ENCODE data around the gene FNIP2.
A peak's percentile ranks its signal among the peaks of the same experiment; 100 is the strongest.
"Not testable (repeated sequence)": the region's sequence is repeated elsewhere in the genome, so short reads cannot be mapped to it uniquely, and the experiment has no call there.

Gene FNIP2

DNA sequence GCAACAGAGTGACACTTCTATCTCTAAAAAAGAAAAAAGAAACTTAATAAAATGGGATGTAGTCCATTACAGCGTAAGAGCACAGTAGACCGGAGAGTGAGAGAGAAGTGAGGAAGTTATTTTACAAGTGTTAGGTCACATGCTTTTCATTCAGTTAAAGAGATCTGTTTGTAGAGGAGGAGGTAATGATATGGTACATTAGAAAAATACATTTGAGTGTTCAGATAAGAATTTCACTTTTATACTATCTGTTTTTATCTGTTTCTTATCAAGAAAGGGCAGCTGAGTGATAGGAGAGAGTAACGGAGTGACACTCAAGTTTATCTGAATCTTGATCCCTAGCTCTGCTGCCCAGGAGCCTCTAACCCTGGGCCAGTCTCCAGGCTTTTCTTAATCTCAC, 38.9 kb downstream of the FNIP2 start:
- no peaks in the 10 kb centered on the region for H3K36me3 ChIP-seq (ENCODE audit: insufficient read depth, low read length)
- no peak overlapping the region for H2AFZ ChIP-seq (ENCODE audit: low read length, unreplicated experiment)
- peaks cover 26% of the 10 kb centered on the region for H3K4me1 ChIP-seq (ENCODE audit: control insufficient read depth, insufficient read depth, low read length, unreplicated experiment)
- H3K27me3 ChIP-seq (ENCODE audit: insufficient read depth, low read length) = no peaks in the 10 kb centered on the region
- peaks cover 26% of the 10 kb centered on the region for H3K79me2 ChIP-seq (ENCODE audit: control insufficient read depth, insufficient read depth, low read length, unreplicated experiment)
- no peak overlapping the region for H3K27ac ChIP-seq (ENCODE audit: low read depth, low read length)
- no peak overlapping the region for H3K4me3 ChIP-seq (ENCODE audit: low read depth, low read length)

DNA sequence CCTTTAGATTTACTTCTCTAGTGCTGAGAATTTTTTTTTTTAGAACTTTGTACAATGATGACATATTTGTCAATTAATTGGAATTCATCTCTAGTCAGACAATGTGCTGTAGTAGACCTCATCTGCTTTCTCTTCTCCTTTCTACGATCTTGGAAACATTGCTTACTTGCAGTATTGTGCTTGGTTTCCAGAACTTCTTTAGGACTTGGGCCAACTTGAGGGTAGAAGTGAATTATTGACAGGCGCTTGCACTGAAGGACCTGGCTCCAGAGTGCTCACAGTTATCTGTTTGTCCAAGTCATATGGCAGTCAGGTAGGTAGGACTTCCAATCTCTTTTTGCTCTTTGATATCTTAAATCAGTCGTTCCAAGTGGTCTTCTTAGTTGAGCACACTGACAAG, 39.6 kb downstream of the FNIP2 start:
- Histone ChIP-seq H3K4me3 (ENCODE audit: low read depth, low read length) (no peak overlapping the region), H3K36me3 (ENCODE audit: insufficient read depth, low read length) (no peaks in the 10 kb centered on the region), H3K27ac (ENCODE audit: low read depth, low read length) (no peak overlapping the region), H2AFZ (ENCODE audit: low read length, unreplicated experiment) (no peak overlapping the region), H3K27me3 (ENCODE audit: insufficient read depth, low read length) (no peaks in the 10 kb centered on the region), H3K79me2 (ENCODE audit: control insufficient read depth, insufficient read depth, low read length, unreplicated experiment) (peaks cover 27% of the 10 kb centered on the region), H3K4me1 (ENCODE audit: control insufficient read depth, insufficient read depth, low read length, unreplicated experiment) (peaks cover 26% of the 10 kb centered on the region)

- peak overlapping the region; percentile 90 for H3K27ac ChIP-seq (ENCODE audit: low read depth, low read length)
- not testable (repeated sequence) for H3K27me3 ChIP-seq (ENCODE audit: insufficient read depth, low read length); H2AFZ ChIP-seq (ENCODE audit: low read length, unreplicated experiment); H3K36me3 ChIP-seq (ENCODE audit: insufficient read depth, low read length)
- peak overlapping the region; percentile 54; the same call in 1 of the 2 replicates for H3K4me3 ChIP-seq (ENCODE audit: low read depth, low read length)
- peaks cover 30% of the 10 kb centered on the region for H3K79me2 ChIP-seq (ENCODE audit: control insufficient read depth, insufficient read depth, low read length, unreplicated experiment)
- H3K4me1 ChIP-seq (ENCODE audit: control insufficient read depth, insufficient read depth, low read length, unreplicated experiment) = peaks cover 26% of the 10 kb centered on the region
Observed at GRCh38 chr4:158809208-158809607, 40.4 kb downstream of the FNIP2 start.

DNA sequence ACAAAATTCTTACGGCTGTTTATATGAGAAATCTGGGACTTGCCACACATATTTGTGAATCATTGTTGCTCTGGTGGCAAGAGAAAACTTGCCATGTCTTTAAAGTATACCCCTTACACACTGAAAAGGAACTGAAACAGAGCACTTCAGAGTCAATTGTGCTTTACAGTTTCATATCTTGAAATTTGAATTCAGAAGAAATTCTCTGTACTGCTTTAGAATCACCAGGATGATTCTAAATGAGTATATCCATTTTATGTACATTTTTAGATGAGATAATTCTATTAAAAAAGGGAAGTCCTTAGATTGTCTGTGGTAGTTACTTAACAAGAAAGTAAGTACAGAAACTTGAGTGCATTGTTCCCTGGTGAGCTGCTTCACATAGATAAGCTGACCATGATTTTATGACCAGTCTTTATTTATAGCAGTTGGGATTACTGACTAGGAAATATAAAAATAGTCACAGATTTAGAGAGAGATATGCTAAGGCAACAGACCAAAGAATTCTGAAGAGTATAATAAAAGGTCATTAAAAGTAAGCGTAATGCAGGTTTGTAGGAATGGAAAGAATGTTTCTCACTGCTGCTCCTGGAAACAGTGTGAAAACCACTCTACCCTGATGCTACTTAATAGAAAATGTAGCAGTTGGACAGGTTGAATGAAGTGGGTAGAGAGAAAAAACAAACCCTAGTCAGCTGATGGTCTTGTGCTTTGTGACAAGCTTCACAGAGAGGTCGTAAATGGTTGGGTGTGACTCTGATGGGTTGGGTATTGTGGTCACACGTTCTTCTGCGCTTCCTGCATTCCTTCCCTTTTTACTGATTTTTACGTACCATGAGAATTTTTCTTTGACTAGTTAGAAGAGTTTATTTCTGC, 41.0 kb downstream of the FNIP2 start:
- H3K36me3 ChIP-seq (ENCODE audit: insufficient read depth, low read length) = no peaks in the 10 kb centered on the region
- no peaks in the 10 kb centered on the region for H3K27me3 ChIP-seq (ENCODE audit: insufficient read depth, low read length)
- H3K4me3 ChIP-seq (ENCODE audit: low read depth, low read length) = peak overlapping the region; percentile 54
- no peak overlapping the region for H2AFZ ChIP-seq (ENCODE audit: low read length, unreplicated experiment)
- H3K27ac ChIP-seq (ENCODE audit: low read depth, low read length) = peak overlapping the region; percentile 90
- H3K4me1 ChIP-seq (ENCODE audit: control insufficient read depth, insufficient read depth, low read length, unreplicated experiment) = peaks cover 28% of the 10 kb centered on the region
- H3K79me2 ChIP-seq (ENCODE audit: control insufficient read depth, insufficient read depth, low read length, unreplicated experiment) = peaks cover 31% of the 10 kb centered on the region

GRCh38 chr4:158810487-158811215, 41.8 kb downstream of the FNIP2 start:
- Histone ChIP-seq H3K79me2 (ENCODE audit: control insufficient read depth, insufficient read depth, low read length, unreplicated experiment) (peaks cover 34% of the 10 kb centered on the region), H3K4me1 (ENCODE audit: control insufficient read depth, insufficient read depth, low read length, unreplicated experiment) (peaks cover 29% of the 10 kb centered on the region), H2AFZ (ENCODE audit: low read length, unreplicated experiment) (no peak overlapping the region), H3K27me3 (ENCODE audit: insufficient read depth, low read length) (no peaks in the 10 kb centered on the region), H3K4me3 (ENCODE audit: low read depth, low read length) (peak overlapping the region; percentile 54), H3K36me3 (ENCODE audit: insufficient read depth, low read length) (no peaks in the 10 kb centered on the region), H3K27ac (ENCODE audit: low read depth, low read length) (peak overlapping the region; percentile 90)

- H3K4me1 ChIP-seq (ENCODE audit: control insufficient read depth, insufficient read depth, low read length, unreplicated experiment) = peaks cover 29% of the 10 kb centered on the region
- no peaks in the 10 kb centered on the region for H3K27me3 ChIP-seq (ENCODE audit: insufficient read depth, low read length)
- no peaks in the 10 kb centered on the region for H3K36me3 ChIP-seq (ENCODE audit: insufficient read depth, low read length)
- no peak overlapping the region for H3K4me3 ChIP-seq (ENCODE audit: low read depth, low read length)
- H2AFZ ChIP-seq (ENCODE audit: low read length, unreplicated experiment) = no peak overlapping the region
- H3K79me2 ChIP-seq (ENCODE audit: control insufficient read depth, insufficient read depth, low read length, unreplicated experiment) = peaks cover 32% of the 10 kb centered on the region
- peak overlapping the region; percentile 90 for H3K27ac ChIP-seq (ENCODE audit: low read depth, low read length)
Observed at GRCh38 chr4:158811216-158811540, 42.4 kb downstream of the FNIP2 start.

- Histone ChIP-seq H2AFZ (ENCODE audit: low read length, unreplicated experiment) (no peak overlapping the region), H3K27me3 (ENCODE audit: insufficient read depth, low read length) (no peaks in the 10 kb centered on the region), H3K4me1 (ENCODE audit: control insufficient read depth, insufficient read depth, low read length, unreplicated experiment) (peaks cover 29% of the 10 kb centered on the region), H3K36me3 (ENCODE audit: insufficient read depth, low read length) (no peaks in the 10 kb centered on the region), H3K27ac (ENCODE audit: low read depth, low read length) (peak overlapping the region; percentile 90; the same call in 1 of the 2 replicates), H3K4me3 (ENCODE audit: low read depth, low read length) (no peak overlapping the region), H3K79me2 (ENCODE audit: control insufficient read depth, insufficient read depth, low read length, unreplicated experiment) (peaks cover 32% of the 10 kb centered on the region)
Observed at GRCh38 chr4:158811704-158812103, 42.9 kb downstream of the FNIP2 start.

DNA sequence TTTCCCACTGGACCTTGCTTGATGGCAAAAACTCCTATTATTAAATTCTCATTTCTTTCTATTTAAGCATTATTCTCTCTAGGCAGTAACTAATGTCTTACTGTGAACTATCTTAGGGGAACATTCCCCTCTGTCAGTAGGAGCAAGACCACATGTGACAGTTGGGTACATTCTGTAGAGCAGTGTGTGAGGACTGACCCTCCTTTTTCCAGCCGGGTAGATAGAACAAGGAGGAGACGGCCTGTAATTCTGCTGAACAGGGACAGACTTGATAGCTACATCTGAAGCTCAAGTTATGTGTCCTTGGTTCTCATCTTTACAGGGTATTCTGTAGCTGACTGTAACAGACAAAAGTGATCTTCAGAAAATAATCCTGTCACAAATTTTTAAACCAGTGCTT, 43.3 kb downstream of the FNIP2 start:
- Histone ChIP-seq H3K36me3 (ENCODE audit: insufficient read depth, low read length) (no peaks in the 10 kb centered on the region), H2AFZ (ENCODE audit: low read length, unreplicated experiment) (no peak overlapping the region), H3K4me1 (ENCODE audit: control insufficient read depth, insufficient read depth, low read length, unreplicated experiment) (peaks cover 29% of the 10 kb centered on the region), H3K27me3 (ENCODE audit: insufficient read depth, low read length) (no peaks in the 10 kb centered on the region), H3K27ac (ENCODE audit: low read depth, low read length) (no peak overlapping the region), H3K4me3 (ENCODE audit: low read depth, low read length) (no peak overlapping the region), H3K79me2 (ENCODE audit: control insufficient read depth, insufficient read depth, low read length, unreplicated experiment) (peaks cover 32% of the 10 kb centered on the region)

DNA sequence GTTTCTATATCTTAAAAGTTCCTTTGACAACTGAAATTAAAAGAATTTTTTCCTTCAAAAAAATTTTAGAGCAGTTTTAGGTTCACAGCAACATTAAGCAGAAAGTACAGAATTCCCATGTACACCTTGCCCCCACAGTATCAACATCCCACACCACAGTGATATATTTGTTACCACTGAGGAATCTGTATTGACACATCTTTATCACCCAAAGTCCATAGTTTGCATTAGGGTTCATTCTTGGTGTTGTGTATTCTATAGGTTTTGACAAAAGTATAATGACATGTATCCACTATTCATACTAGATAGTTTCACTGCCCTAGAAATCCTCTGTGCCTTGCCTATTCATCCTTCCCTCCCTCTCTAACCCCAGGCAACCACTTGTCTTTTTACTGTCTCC, 43.7 kb downstream of the FNIP2 start:
- Histone ChIP-seq H3K27me3 (ENCODE audit: insufficient read depth, low read length) (no peaks in the 10 kb centered on the region), H3K4me3 (ENCODE audit: low read depth, low read length) (no peak overlapping the region), H3K27ac (ENCODE audit: low read depth, low read length) (no peak overlapping the region), H3K4me1 (ENCODE audit: control insufficient read depth, insufficient read depth, low read length, unreplicated experiment) (peaks cover 29% of the 10 kb centered on the region), H3K36me3 (ENCODE audit: insufficient read depth, low read length) (no peaks in the 10 kb centered on the region), H2AFZ (ENCODE audit: low read length, unreplicated experiment) (no peak overlapping the region), H3K79me2 (ENCODE audit: control insufficient read depth, insufficient read depth, low read length, unreplicated experiment) (peaks cover 34% of the 10 kb centered on the region)

GRCh38 chr4:158813113-158813512, 44.3 kb downstream of the FNIP2 start:
- peaks cover 34% of the 10 kb centered on the region for H3K79me2 ChIP-seq (ENCODE audit: control insufficient read depth, insufficient read depth, low read length, unreplicated experiment)
- no peak overlapping the region for H3K4me3 ChIP-seq (ENCODE audit: low read depth, low read length)
- H3K4me1 ChIP-seq (ENCODE audit: control insufficient read depth, insufficient read depth, low read length, unreplicated experiment) = peaks cover 29% of the 10 kb centered on the region
- H3K36me3 ChIP-seq (ENCODE audit: insufficient read depth, low read length) = no peaks in the 10 kb centered on the region
- H2AFZ ChIP-seq (ENCODE audit: low read length, unreplicated experiment) = no peak overlapping the region
- no peak overlapping the region for H3K27ac ChIP-seq (ENCODE audit: low read depth, low read length)
- no peaks in the 10 kb centered on the region for H3K27me3 ChIP-seq (ENCODE audit: insufficient read depth, low read length)

GRCh38 chr4:158814207-158814606, 45.4 kb downstream of the FNIP2 start:
- H3K79me2 ChIP-seq (ENCODE audit: control insufficient read depth, insufficient read depth, low read length, unreplicated experiment) = peaks cover 27% of the 10 kb centered on the region
- peaks cover 29% of the 10 kb centered on the region for H3K4me1 ChIP-seq (ENCODE audit: control insufficient read depth, insufficient read depth, low read length, unreplicated experiment)
- no peaks in the 10 kb centered on the region for H3K27me3 ChIP-seq (ENCODE audit: insufficient read depth, low read length)
- no peaks in the 10 kb centered on the region for H3K36me3 ChIP-seq (ENCODE audit: insufficient read depth, low read length)
- no peak overlapping the region for H2AFZ ChIP-seq (ENCODE audit: low read length, unreplicated experiment)
- no peak overlapping the region for H3K4me3 ChIP-seq (ENCODE audit: low read depth, low read length)
- H3K27ac ChIP-seq (ENCODE audit: low read depth, low read length) = no peak overlapping the region
